Measurements from ENCODE around the gene NEGR1.

Gene NEGR1

GRCh38 chr1:71618191-71618590, 664.1 kb downstream of the NEGR1 start:
- FAIRE-seq = no peak

GRCh38 chr1:71610476-71610875, 671.9 kb downstream of the NEGR1 start:
- FAIRE-seq = no peak

DNA sequence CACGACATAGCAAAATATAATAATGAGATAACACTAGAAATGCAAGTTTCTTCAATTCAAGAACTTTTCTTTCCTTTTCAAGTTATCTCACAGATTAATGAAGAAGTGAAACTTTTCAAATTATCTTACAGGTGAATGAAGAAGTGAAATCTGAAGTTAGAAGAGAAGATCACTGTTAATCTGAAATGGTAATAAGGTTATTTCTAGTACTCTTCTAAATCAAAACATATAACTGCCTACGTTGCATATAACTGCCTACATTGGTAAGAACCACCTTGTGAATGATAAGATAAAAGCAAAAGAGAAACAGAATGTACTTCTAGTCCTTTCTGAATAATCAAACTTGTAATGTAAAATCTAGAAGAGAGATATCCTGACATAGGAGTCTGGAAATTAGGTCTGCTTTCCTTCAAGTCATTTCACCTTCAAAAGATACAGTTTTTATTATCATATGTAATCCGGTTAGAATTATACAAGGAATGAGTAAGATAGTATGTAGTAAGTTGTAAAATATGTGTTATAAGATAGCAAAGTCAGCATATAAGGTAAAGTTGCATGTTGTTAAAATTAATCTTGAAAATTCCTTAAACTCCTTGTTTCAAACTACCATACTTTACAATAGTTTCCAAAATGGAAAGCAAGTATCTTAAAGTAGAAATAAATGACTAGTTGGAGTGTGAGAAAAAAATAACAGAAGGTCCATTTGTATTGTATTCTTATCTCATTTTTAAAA, 679.1 kb downstream of the NEGR1 start:
- FAIRE-seq = no peak

DNA sequence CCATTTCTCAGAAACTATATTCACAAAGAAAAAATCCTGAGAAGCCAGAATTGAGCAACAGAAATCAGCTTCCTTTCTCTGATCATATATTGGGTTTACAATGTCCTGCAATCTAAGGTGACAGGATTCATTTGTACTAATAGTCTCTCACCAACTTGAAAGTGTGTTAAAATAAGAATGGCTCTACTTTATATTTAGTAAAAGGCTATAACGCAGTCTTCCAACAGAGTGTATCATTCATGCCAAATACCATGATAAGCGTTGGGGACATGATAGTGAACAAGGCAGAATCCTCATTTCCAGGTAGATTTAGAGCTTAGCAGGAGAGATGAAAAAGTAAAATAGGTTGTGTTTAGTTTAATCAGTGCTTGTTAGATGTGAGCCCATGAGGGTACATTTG, 682.3 kb downstream of the NEGR1 start:
- no peak for FAIRE-seq

DNA sequence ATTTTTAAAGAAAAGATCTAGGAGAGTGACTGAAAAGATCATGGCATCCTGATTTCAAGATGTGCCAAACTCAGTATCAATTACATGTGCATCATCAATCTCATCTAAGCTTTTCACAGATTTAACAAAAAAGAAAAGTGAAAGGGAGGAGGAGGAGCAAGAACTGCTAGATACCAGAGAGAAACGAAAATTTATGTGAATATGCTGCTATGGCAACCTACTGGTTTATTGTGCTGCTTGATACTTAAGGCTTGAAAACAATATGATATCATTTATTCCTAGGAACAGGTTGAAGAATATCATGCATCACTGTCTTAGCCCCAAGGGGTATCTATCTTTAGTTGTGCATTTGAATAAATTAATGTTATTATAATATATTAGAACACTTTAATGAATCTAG, 683.0 kb downstream of the NEGR1 start:
- no peak for FAIRE-seq

GRCh38 chr1:71593523-71593922, 688.8 kb downstream of the NEGR1 start:
- no peak for FAIRE-seq

DNA sequence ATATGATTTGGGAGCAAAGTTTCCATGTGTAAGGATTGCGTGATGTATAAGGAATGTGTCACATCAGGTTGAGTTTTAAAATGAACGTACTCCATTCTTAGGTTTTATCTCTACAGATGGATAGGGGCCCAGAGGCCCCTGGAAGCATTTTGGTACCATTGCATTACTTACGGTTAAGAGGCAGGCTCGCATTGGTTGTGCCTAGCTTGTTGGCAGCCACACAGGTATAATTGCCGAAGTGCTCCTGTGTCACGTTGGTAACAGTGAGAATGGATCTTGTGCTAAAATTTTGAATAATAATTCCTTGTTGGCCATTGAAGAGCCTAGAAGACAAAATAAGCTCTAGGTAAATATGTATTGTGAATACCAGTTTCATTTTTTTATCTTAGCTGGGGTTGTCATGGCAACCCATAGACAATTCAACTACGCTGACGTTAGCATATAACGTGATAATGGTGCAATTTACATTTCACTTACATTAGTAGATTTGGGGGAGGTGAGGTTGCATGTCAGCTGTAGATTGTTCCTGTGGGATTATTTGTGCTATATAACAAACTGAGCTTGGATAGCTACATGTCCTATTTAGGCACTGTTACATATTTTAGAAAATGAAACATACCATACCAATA, 689.6 kb downstream of the NEGR1 start:
- FAIRE-seq = no peak

- FAIRE-seq = no peak
Observed at GRCh38 chr1:71589005-71589404, 693.3 kb downstream of the NEGR1 start.

GRCh38 chr1:71587961-71588360, 694.4 kb downstream of the NEGR1 start:
- peak; percentile 31 for FAIRE-seq

DNA sequence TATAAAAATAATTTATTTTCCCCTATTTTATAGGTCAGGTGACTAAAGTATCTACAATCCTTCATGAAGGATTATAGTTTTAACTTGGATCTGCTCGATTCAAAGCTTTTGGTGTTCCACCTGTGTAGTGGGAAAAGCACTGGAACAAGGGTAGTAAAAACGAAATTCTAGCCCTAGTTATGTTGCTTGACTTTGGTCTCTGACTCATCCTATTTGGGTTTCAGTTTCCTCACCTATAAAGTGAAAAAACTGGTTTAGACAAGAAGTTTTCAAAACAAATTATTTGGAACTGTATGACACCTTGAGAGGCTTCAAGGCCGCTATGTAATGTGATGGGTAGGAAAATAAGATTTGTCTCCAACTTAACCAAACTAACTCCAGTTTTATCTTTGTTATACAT, 696.3 kb downstream of the NEGR1 start:
- FAIRE-seq = no peak

- FAIRE-seq = no peak
Observed at GRCh38 chr1:71583756-71584155, 698.6 kb downstream of the NEGR1 start.

DNA sequence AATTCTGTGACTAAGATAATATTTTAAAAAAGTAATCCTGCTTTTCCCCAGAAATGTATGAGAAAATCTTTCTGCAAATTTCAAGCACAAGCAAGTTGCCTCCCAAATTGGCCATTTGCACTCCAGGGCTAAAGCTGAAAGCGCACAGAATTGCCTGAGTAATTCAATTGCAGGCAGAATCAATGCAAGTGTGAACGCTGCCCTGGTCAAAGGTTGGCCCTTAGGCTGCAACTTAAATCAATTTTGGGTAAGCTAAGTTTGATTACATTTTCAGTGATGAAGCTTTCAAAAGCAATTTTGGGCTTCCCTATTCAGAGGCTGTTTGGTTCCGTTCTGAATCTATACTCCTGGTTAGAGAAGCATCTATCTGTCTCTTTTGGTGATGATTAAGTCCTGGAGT, 699.7 kb downstream of the NEGR1 start:
- FAIRE-seq = no peak

DNA sequence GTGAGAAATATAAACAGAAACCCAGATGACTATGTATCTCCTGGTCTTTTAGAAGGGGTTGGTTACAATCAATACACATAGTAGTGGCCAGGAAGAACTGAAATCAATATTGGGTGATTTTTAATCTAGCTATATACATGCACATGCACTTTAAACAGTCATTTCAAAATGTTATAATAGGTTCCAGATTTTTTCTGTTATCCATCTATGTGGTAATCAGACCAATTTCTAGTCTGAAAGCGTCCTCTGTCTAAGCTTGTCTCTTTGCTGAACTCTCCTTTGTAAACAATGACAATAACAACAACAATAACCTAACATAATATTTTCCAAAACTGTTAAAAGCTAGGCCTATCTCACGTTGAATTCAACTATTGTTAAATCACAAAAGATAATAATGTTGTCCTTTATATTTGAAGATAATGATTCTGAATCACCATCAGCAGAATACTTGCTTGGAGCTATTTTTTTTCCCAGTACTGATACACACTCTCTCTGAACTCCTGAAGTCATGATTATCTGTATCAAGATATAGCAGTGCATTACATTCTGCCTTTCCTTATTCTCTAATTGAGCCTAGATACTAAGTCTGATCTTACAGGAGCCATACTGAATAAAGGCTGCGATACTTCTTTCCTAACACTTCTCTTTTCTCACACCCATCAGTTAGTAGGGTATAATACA, 704.7 kb downstream of the NEGR1 start:
- no peak for FAIRE-seq

- no peak for FAIRE-seq
Observed at GRCh38 chr1:71572038-71572437, 710.3 kb downstream of the NEGR1 start.

DNA sequence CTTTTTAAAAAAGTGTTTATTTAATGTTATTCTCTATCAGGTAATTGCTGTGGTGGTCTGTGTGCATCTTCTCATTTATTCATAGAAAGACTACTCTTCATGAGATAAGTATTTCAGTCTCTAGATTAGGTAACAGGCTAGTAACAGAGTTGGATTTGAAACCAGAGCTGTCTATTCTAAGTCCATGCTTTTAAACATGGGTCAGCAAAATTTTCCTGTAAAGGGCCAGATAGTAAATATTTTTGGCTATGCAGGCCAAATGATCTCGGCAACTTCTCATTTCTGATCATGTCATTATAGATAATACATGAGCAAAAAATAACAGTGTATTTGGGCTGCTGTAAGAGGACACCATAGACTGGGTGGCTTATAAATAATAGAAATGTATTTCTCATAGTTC, 715.9 kb downstream of the NEGR1 start:
- no peak for FAIRE-seq

- no peak for FAIRE-seq
Observed at GRCh38 chr1:71565831-71566230, 716.5 kb downstream of the NEGR1 start.

DNA sequence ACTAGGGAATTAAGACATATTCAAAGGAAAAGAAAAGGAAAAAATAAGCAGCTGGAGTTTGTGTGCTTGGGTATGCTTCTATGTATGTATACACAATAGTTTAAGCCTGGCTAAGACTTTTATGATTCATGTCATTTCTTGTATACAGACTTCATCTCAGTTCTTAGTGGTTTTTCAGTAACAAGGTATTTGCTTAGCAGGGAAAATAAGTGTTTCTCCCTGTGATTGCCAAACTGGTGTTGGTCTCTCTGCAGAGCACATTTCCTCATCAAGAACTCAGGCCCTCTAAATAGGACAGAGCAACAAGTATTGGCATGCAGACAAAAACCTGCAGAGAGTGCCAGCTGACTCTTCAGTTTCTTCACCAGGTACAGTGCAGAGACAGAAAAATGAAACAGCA, 717.1 kb downstream of the NEGR1 start:
- FAIRE-seq = no peak

DNA sequence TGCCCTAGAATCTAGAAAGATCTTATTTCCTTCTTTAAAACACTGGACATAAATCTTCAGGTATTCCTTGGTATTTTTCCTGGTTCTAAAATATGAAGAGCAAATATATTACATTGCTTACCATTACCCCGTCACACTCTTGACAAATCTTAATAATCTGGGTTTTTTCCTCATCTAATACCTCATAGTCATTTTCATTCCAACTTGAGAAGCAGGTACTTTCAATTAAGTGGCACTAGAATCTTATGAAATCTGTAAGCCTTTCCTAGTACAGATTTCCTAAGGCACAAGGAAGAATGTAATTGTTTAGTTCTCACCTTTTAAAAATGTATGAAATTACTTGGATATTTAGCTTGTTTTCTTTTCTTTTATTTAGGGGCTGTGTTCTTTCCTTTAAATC, 720.0 kb downstream of the NEGR1 start:
- FAIRE-seq = no peak

DNA sequence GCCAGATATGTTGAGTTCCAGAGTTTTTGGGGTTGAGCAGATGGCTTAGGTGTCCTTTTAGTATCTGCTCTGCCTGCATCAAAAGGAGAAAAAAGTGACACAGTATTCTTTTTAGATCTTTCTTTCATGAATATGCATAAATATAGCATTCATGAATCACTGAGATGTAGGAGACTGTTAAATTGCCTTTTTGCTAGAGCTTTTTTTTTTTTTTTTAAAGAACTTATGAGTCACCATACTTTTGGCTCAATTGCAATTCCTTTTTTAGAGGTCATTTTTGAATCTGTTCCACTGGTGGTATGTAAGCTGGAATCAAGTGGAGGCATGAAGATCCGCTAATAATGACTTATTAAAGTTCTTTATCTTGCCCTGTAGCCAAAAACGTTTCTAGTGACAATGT, 720.6 kb downstream of the NEGR1 start:
- FAIRE-seq = no peak

- FAIRE-seq = no peak
Observed at GRCh38 chr1:71561206-71561605, 721.1 kb downstream of the NEGR1 start.

- FAIRE-seq = no peak
Observed at GRCh38 chr1:71559880-71560279, 722.5 kb downstream of the NEGR1 start.

GRCh38 chr1:71557138-71557537, 725.2 kb downstream of the NEGR1 start:
- no peak for FAIRE-seq

DNA sequence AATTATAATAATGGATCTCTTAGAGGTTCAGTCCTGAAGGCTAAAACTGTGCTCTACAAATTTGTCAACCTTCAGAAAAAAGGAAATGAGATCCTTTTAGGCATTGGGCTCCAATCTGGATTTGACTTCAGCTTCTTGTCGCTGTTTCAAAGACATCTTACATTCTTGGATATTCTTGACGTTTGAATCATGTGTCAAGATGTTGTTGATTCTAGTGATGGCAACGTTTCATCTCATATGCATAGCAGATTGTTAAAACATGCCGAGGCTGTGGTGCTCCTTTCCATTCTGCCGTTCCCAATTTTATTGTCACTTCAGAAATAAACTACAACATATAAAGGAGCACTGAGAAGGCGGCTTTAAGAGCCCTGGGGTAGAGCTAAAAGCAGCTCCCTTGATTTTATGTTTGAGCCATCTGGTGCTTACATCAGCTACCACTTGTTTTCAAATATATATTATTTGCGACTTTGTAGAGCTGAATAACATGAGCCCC, 733.9 kb downstream of the NEGR1 start:
- FAIRE-seq = no peak

DNA sequence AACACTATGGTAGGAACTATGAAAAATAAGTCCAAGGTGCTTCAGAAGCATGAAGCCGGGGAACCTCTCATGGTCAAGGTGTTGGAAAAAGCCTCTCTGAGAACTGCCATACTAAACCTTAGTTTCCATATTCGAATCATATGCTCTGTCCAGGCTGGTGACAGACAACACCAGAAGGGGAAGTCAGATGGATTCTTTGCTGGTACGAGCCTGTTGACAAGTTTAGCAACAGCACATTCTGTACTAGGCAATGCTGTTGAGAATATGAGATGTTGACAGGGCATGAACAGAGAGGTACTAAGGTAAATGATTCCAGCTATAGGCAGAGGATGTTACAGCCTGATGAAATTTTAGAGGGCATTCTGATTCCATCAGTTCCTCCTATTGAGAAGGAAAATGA, 740.2 kb downstream of the NEGR1 start:
- FAIRE-seq = no peak

Measured in colon (tissue), 2 donors.